ENCODE measurements around the gene RPL27A.

Gene RPL27A

GRCh38 chr11:8688414-8689362 is 6.1 kb downstream of the RPL27A start:
- H3K4me1 Mint-ChIP-seq: peaks cover 41% of the 10 kb centered on the region
- no peaks in the 10 kb centered on the region for H3K27me3 Mint-ChIP-seq
- peak overlapping the region; percentile 93 for H3K4me3 Mint-ChIP-seq
- no peaks in the 10 kb centered on the region for H3K9me3 Mint-ChIP-seq
- peak; percentile 97 for ATAC-seq
- peak overlapping the region; percentile 85 for H3K27ac Mint-ChIP-seq
- peaks cover 52% of the 10 kb centered on the region for H3K36me3 Mint-ChIP-seq

GRCh38 chr11:8689726-8690255 is 7.2 kb downstream of the RPL27A start:
- ATAC-seq: no peak
- no peaks in the 10 kb centered on the region for H3K27me3 Mint-ChIP-seq
- peaks cover 39% of the 10 kb centered on the region for H3K4me1 Mint-ChIP-seq
- H3K9me3 Mint-ChIP-seq: no peaks in the 10 kb centered on the region
- peak overlapping the region; percentile 93 for H3K4me3 Mint-ChIP-seq
- peaks cover 41% of the 10 kb centered on the region for H3K36me3 Mint-ChIP-seq
- peak overlapping the region; percentile 85 for H3K27ac Mint-ChIP-seq

DNA sequence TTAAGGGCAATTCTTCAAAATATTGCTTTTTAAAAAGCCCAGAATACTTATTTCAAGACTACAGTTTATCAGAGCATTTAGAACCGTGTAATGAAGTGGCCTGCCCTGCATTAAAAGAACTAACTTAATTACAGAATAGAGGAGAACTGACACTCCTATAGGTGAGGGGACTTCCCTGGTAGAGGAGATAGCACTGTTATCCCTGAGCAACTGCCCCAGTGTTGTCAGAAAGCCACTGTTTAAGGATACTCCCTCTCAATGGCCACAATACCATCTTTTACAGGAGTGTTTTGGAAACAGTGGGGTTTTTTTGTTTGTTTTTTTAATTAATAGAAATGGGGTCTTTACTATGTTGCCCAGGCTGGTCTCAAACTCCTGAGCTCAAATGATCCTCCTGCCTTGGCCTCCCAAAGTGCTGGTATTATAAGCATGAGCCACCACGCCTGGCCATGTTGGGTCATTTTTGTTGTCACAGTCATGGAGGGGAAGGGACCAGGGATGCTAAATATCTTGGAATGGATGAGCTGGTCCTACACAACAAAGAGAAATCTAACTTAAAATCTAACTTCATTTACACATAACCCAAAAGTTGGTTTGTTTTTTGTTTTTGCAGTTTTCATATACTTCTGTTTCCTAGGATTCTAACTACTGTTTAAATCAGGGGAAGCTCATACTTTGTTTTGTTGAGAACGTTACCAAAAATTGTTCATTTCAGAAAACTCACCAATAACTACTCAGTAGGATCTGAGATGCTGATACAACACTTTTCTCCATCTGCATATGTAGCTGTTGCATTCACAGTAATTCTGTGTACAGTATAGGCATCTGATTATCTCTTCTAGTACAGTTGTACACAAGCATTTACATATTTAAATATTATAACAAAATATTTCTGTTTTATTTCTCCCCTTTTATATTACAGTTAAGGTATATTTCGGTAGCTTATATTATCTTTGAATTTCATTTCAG is 8.1 kb downstream of the RPL27A start:
- peak overlapping the region; percentile 93 for H3K4me3 Mint-ChIP-seq
- H3K9me3 Mint-ChIP-seq: no peaks in the 10 kb centered on the region
- ATAC-seq: no peak
- peaks cover 31% of the 10 kb centered on the region for H3K4me1 Mint-ChIP-seq
- peaks cover 32% of the 10 kb centered on the region for H3K36me3 Mint-ChIP-seq
- no peaks in the 10 kb centered on the region for H3K27me3 Mint-ChIP-seq
- peak overlapping the region; percentile 85 for H3K27ac Mint-ChIP-seq

GRCh38 chr11:8691601-8692000 is 9.0 kb downstream of the RPL27A start:
- H3K4me1 Mint-ChIP-seq: peaks cover 26% of the 10 kb centered on the region
- no peaks in the 10 kb centered on the region for H3K27me3 Mint-ChIP-seq
- H3K36me3 Mint-ChIP-seq: peaks cover 34% of the 10 kb centered on the region
- no peaks in the 10 kb centered on the region for H3K9me3 Mint-ChIP-seq
- no peak for ATAC-seq
- no peak overlapping the region for H3K4me3 Mint-ChIP-seq
- H3K27ac Mint-ChIP-seq: no peak overlapping the region

- no peaks in the 10 kb centered on the region for H3K9me3 Mint-ChIP-seq
- no peak overlapping the region for H3K4me3 Mint-ChIP-seq
- H3K27ac Mint-ChIP-seq: no peak overlapping the region
- no peak for ATAC-seq
- peaks cover 18% of the 10 kb centered on the region for H3K4me1 Mint-ChIP-seq
- peaks cover 33% of the 10 kb centered on the region for H3K36me3 Mint-ChIP-seq
- H3K27me3 Mint-ChIP-seq: no peaks in the 10 kb centered on the region
These were observed 9.8 kb downstream of the RPL27A start for GRCh38 chr11:8692417-8692816.

GRCh38 chr11:8693010-8693551 is 10.5 kb downstream of the RPL27A start:
- no peaks in the 10 kb centered on the region for H3K27me3 Mint-ChIP-seq
- no peak for ATAC-seq
- H3K27ac Mint-ChIP-seq: no peak overlapping the region
- peaks cover 33% of the 10 kb centered on the region for H3K36me3 Mint-ChIP-seq
- H3K4me3 Mint-ChIP-seq: no peak overlapping the region
- H3K9me3 Mint-ChIP-seq: no peaks in the 10 kb centered on the region
- peaks cover 12% of the 10 kb centered on the region for H3K4me1 Mint-ChIP-seq

DNA sequence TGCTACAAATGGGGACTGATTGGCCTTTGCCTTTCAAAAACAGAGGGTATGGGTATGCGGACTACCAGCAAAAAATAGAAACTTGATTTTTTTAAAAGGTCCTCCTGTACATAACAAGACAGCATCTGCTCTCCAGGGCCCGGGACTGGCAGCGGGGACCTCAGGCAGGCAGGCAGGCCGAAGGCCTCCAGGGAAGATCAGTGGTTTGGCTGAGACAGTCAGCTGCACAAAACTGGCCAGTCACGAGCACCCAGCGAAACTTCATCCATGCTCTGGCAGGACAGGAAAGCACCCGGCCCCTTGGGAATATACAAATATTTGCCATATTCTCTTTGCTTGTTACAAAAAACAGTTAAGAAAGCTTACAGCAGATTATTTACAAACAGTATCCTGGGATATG is 11.0 kb downstream of the RPL27A start:
- no peak for ATAC-seq

DNA sequence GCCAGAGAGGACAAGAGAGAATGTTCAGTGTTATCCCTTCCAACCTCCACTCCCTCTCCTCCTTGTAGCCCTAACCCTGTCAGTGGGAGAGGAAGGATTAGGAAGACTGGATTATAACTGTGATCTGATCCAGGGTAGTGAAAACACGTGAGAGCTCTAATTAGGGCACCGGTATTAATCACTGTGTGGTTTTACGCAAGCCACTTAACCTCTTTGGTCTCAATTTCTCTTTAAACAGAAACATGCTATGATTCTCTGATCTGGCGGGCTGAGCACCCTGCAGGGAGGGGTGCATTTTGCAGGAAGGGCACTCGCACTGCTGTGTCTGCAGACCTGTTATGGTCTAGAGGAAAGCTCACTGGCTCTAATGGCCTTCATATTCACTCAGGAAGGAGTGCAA is 11.5 kb downstream of the RPL27A start:
- Mint-ChIP-seq H3K4me1 (peaks cover 10% of the 10 kb centered on the region), H3K9me3 (no peaks in the 10 kb centered on the region), H3K36me3 (peaks cover 33% of the 10 kb centered on the region), H3K27me3 (no peaks in the 10 kb centered on the region), H3K4me3 (no peak overlapping the region), H3K27ac (no peak overlapping the region)
- no peak for ATAC-seq

More for the DNA sequence above, 11.0 kb downstream of the RPL27A start:
- no peaks in the 10 kb centered on the region for H3K27me3 Mint-ChIP-seq
- H3K4me1 Mint-ChIP-seq: peaks cover 9% of the 10 kb centered on the region
- no peak overlapping the region for H3K27ac Mint-ChIP-seq
- no peak overlapping the region for H3K4me3 Mint-ChIP-seq
- peaks cover 33% of the 10 kb centered on the region for H3K36me3 Mint-ChIP-seq
- H3K9me3 Mint-ChIP-seq: no peaks in the 10 kb centered on the region

DNA sequence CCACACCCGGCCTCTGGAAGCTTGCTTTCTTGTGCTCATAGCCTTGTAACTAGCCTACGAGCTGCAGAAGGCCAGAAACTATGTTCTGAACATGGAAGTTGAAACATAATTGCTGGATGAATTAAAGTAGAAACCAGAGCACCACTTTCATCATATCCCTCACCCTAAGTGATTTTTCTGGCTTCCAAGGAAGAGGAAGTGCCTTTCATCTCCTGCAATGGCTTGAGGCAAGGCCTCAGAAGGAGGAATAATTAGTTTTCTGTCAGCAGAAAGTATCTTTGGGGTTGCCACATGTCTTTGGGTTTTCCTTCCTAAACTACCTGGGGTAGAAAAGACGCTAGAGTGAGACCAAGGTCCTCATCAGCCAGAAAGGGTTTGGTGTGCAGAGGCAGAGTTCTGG is 14.5 kb downstream of the RPL27A start:
- Mint-ChIP-seq H3K4me3 (no peak overlapping the region), H3K4me1 (peaks cover 19% of the 10 kb centered on the region), H3K27ac (no peak overlapping the region), H3K36me3 (peaks cover 35% of the 10 kb centered on the region), H3K27me3 (no peaks in the 10 kb centered on the region), H3K9me3 (no peaks in the 10 kb centered on the region)
- ATAC-seq: no peak

DNA sequence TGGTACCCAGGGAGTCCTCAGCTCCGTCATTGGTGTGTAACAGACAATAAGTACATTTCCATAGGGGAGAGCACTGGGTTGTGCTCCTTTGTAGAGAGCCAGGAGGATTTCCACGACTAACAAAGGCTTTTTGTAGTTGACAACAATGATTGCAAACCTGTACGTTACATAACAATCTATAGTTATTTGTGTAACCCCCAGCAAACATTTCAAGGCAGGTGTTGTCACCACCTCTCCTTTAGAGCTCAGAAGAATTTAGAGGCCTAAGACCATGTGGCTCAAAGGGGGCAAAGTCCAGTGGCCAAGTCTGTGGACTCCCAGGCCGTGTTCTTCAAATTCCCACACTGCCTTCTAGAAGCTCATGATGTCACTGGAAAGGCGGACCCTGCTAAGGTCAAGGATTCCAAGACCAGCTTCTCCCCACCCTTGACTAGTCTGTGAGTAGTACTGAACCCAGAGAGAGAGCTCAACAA is 15.8 kb downstream of the RPL27A start:
- Mint-ChIP-seq H3K27ac (no peak overlapping the region), H3K36me3 (peaks cover 24% of the 10 kb centered on the region), H3K27me3 (no peaks in the 10 kb centered on the region), H3K9me3 (no peaks in the 10 kb centered on the region), H3K4me3 (no peak overlapping the region), H3K4me1 (peaks cover 19% of the 10 kb centered on the region)
- ATAC-seq: no peak

GRCh38 chr11:8698917-8699441 is 16.4 kb downstream of the RPL27A start:
- no peak for ATAC-seq
- Mint-ChIP-seq H3K27ac (no peak overlapping the region), H3K4me3 (no peak overlapping the region), H3K36me3 (peaks cover 23% of the 10 kb centered on the region), H3K27me3 (no peaks in the 10 kb centered on the region), H3K4me1 (peaks cover 19% of the 10 kb centered on the region), H3K9me3 (no peaks in the 10 kb centered on the region)

DNA sequence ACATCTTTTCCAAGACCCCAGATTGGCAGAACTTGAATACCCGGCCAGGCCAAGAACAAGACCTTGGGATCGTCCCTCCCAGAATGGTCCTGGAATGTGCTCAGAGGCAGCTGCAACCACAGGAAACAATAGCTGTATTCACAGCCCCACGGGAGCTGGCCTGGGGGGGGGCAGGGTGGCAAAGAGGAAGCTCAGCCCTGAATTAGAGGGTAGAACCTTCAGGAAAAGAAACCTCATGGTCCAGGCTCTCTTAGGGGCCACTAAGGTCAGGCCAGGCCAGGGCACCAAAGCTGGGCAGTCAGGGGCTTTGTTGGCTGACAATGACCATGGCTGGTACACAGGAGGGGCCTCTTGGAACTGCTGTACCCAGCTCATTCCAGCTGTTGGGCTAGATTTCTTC is 17.3 kb downstream of the RPL27A start:
- H3K27ac Mint-ChIP-seq: no peak overlapping the region
- no peaks in the 10 kb centered on the region for H3K27me3 Mint-ChIP-seq
- no peak for ATAC-seq
- no peaks in the 10 kb centered on the region for H3K9me3 Mint-ChIP-seq
- H3K4me1 Mint-ChIP-seq: peaks cover 19% of the 10 kb centered on the region
- no peak overlapping the region for H3K4me3 Mint-ChIP-seq
- peaks cover 23% of the 10 kb centered on the region for H3K36me3 Mint-ChIP-seq

DNA sequence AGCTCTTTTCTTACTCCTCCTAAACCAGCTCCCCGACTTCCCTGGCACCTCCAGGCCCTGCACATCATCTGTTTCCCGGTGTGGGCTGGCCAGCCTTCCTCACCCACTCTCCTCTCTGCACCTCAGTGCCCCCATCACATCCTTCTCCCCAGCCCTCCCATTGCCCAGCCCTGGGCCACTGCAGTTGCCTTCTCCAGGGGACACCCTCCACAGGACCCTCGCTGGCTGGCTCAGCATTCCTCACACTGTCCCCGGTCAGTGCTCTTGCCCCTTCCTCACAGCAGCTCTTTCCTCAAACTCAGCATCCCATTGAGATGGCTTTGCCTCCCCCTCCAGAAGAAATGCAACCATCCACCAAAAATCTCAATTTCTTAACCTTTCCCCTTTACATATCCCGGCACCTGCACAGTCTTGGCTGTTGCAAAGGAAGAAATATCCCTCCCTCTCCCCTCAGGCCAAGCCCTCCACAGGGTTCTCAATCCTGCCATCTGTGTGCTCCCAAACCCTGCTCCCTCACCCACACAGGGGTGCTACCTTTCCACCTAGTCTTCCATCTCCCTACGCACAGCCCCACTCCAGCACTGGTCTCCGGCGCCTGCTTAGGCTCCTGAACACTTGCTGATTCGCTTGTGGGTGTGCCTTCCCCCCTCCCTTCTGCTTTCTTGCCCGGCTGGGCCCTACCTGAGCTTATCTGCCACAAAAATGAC is 19.5 kb downstream of the RPL27A start:
- Mint-ChIP-seq H3K27ac (no peak overlapping the region), H3K9me3 (no peaks in the 10 kb centered on the region), H3K36me3 (peaks cover 18% of the 10 kb centered on the region), H3K27me3 (no peaks in the 10 kb centered on the region), H3K4me3 (no peak overlapping the region), H3K4me1 (peaks cover 19% of the 10 kb centered on the region)
- no peak for ATAC-seq

DNA sequence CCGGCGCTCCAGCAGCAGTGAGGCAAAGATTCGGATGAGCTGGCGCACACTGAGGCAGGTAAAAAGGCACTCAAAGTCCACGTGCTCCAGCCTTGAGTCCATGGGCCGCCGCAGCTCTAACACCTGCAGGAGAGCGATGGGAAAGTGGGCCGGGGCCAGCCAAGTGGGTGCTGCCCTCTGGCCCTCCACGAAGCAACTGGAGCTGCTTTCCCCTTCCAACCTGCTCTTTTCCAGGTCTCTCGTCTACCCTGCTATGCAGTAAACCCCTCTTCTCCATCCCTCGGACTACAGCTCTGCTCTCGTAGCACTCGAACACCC is 20.0 kb downstream of the RPL27A start:
- H3K4me3 Mint-ChIP-seq: no peak overlapping the region
- H3K36me3 Mint-ChIP-seq: peaks cover 18% of the 10 kb centered on the region
- no peak overlapping the region for H3K27ac Mint-ChIP-seq
- no peaks in the 10 kb centered on the region for H3K9me3 Mint-ChIP-seq
- H3K4me1 Mint-ChIP-seq: peaks cover 19% of the 10 kb centered on the region
- no peaks in the 10 kb centered on the region for H3K27me3 Mint-ChIP-seq
- no peak for ATAC-seq

Data from stimulated activated memory B cell treated with anti-CD40 and anti-IgM and Interleukin-4, amounts not matched to agents 10 μg/mL and 1 μg/mL and 100 μg/mL, for 72 hours (primary cell).